Middle frontal gyrus (tissue), 1 donor: Measurements from ENCODE around the gene STXBP5.

Source experiments
- DNase-seq: peaks from one replicate; pipeline ENCODE4 v3.0.0-alpha.2; 2015; ENCODE audit warnings: low spot score; ENCODE audit errors: extremely low spot score

The STXBP5 gene

DNA sequence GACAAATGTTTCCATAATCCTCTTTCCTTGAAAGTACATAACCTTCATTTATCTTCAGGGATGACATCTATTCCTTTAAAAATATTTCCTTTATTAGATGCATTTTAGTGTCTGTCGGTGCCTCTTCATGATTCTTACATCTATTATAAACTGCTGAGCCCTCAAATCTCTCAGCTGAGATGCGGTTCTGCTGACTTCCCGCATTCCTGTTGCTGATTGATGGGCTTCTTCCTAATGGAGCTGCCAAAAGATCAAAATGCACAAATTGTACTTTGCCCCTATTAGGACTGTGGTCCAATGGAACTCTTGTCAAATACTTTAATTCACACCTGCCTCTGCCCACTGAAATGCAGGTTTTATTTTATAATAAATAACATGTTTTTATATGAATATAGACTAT is 225.6 kb downstream of the STXBP5 start:
- no peak for DNase-seq

DNA sequence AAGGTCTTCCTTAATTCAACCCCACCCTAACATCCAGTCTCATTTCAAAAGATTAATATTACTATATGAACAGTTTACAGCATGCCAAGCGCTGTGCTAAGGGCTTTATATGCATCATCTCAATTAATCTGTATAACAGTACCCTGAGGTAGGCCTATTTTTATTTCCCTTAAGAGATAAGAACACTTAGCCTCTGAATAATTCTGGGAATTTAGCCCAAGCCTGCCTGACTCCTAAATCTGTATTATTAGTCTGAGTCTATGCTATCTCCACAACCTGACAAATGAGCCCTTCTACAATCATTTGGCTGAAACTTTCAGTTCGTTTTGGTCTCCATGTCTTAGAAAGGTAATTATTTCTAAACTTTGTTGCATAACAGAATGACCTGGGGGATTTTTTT is 226.6 kb downstream of the STXBP5 start:
- no peak for DNase-seq

DNA sequence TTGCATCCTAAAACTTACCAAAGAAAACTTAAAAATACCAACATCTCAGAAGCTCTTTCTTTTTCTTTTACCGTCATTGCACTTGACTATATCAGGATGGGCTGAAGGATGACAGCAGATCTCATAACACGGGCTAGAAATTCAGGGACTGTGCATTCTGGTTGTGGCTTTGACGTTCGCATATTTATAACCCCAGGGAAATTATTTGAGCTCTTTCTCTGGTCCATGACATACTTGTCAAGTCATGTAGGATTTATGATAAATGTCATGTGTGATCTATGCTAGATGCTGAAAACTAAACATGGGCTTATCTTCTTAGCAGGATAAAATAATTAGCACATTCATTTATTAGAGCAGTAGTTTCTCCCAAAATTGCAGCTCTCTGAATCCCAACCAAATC is 229.9 kb downstream of the STXBP5 start:
- DNase-seq: no peak

DNA sequence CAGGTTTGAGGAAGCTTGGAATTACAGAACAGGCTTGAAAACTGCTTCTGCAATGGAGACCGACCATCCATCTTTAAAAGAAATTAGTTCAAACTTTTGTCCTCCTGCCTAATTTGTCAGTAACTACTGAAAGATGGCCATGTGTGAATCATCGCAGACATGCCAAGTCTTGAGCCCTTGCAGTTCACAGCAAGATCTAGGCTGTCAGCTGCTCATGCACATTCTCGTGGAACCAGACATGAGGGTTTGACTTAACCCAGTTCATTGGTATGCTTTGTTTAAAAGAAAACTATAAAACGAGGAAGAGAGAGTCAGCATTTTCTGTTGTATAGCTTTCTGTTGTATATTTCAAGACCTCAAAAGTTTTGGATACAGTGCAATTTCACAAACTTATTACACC is 230.3 kb downstream of the STXBP5 start:
- no peak for DNase-seq

DNA sequence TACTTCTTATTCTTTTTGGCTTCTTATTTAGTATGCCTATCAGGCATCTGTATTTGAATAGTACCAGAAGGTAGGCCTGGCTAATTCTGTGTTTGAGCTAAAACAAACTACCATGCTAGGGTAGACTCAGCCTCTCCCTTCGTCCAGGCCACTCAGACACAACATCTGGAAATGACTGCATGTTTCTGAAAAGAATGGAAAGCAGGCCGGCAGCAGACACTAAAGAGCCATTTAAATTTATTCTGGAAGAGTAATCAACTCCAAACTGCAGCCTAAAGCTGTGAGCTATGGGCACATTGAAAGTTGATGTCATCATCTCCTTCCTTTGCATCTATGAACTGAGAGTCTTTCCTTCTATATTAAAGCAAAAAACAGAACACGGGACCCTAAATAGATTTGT is 233.4 kb downstream of the STXBP5 start:
- DNase-seq: no peak

DNA sequence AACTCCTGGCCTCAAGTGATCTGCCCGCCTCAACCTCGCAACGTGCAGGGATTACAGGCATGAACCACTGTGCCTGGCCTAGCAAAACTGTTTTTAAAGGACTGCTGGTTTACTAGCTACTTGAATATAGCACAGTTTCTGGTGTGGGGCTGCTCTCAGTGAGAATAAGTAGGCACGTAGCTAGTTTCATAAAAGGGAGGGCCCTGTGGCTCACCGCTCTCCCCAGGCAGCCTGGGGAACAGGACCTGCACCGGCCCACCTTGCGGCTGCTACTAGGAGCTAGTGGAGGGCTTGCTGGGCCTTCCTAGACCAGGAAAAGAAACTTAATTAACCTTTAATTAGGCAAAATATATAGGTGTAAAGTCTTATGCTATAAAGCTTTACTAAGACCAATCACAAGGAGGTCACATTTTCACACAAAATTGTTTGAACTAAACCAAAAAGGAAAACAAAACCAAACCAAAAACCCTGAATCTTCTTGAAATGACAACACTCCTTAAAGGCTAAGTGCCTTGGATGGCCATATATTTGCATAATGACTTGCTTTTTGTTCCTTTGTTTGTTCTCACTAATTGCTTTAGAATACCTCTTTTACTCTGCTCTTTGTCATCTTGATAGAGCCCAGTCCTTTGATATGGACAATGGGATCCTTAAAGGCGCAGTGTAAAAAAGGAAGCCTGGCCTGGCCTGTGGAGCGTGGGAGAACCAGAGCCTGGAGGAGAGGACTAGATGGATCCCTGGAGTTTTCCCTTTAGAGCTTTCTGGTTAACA is 234.7 kb downstream of the STXBP5 start:
- no peak for DNase-seq
